ENCODE measurements around the gene SPTLC1. TPM values are rescaled to one million over a fixed set of nuclear protein-coding genes. Genes with fewer than 3 reads are reported as not detected.

The SPTLC1 gene
- total and polyA plus RNA-seq, 4 donors, result 20.8 to 137 (median 58.6) TPM

- WGBS, 2 donors, result 97 to 100% methylated on average over 1 of the region's 1 CpG
- Histone ChIP-seq H3K9me3 (ENCODE audit: control insufficient read depth in 4 of 4, insufficient read depth in 3 of 4, low read length in 3 of 4) (no peaks in the 10 kb centered on the region), H3K36me3 (ENCODE audit: control insufficient read depth in 4 of 4, insufficient read depth in 4 of 4, low read length in 4 of 4) (no peaks in the 10 kb centered on the region), H3K4me1 (ENCODE audit: control insufficient read depth in 5 of 5, insufficient read depth in 5 of 5, low read length in 5 of 5) (no peaks in the 10 kb centered on the region), H3K9ac (ENCODE audit: insufficient read depth in 1 of 2, low read length in 2 of 2) (no peak overlapping the region), H3K27me3 (ENCODE audit: control insufficient read depth in 3 of 3, insufficient read depth in 3 of 3, low read length in 2 of 3) (no peaks in the 10 kb centered on the region), H3K4me3 (no peak overlapping the region), H3K27ac (ENCODE audit: low read depth in 1 of 2, low read length in 1 of 2) (no peak overlapping the region)
- TF ChIP-seq CTCF (IDR thresholded peaks at IDR 0.05; ENCODE audit: control extremely low read depth, extremely low read depth), result no peak
- DNase-seq, result no peak
- no peak for ATAC-seq (ENCODE audit: insufficient read depth, low FRiP score)
These were observed 17.3 kb upstream of the SPTLC1 start for GRCh38 chr9:92132501-92132900.

- TF ChIP-seq CTCF (IDR thresholded peaks at IDR 0.05; ENCODE audit: control extremely low read depth, extremely low read depth), result no peak
- Histone ChIP-seq H3K9ac (ENCODE audit: insufficient read depth in 1 of 2, low read length in 2 of 2) (no peak overlapping the region), H3K9me3 (ENCODE audit: control insufficient read depth in 4 of 4, insufficient read depth in 3 of 4, low read length in 3 of 4) (no peaks in the 10 kb centered on the region), H3K4me3 (no peak overlapping the region), H3K27me3 (ENCODE audit: control insufficient read depth in 3 of 3, insufficient read depth in 3 of 3, low read length in 2 of 3) (no peaks in the 10 kb centered on the region), H3K27ac (ENCODE audit: low read depth in 1 of 2, low read length in 1 of 2) (no peak overlapping the region), H3K36me3 (ENCODE audit: control insufficient read depth in 4 of 4, insufficient read depth in 4 of 4, low read length in 4 of 4) (no peaks in the 10 kb centered on the region), H3K4me1 (ENCODE audit: control insufficient read depth in 5 of 5, insufficient read depth in 5 of 5, low read length in 5 of 5) (no peaks in the 10 kb centered on the region)
- no peak for DNase-seq
- ATAC-seq (ENCODE audit: insufficient read depth, low FRiP score), result no peak
- WGBS, 2 donors, result 60 to 73% methylated on average over 8 of the region's 8 CpGs
These were observed 7.6 kb upstream of the SPTLC1 start for GRCh38 chr9:92122800-92123199.

GRCh38 chr9:92122061-92122460, 6.8 kb upstream of the SPTLC1 start:
- H3K27me3 ChIP-seq (ENCODE audit: control insufficient read depth in 3 of 3, insufficient read depth in 3 of 3, low read length in 2 of 3), result no peaks in the 10 kb centered on the region
- H3K4me1 ChIP-seq (ENCODE audit: control insufficient read depth in 5 of 5, insufficient read depth in 5 of 5, low read length in 5 of 5), result no peaks in the 10 kb centered on the region
- H3K9me3 ChIP-seq (ENCODE audit: control insufficient read depth in 4 of 4, insufficient read depth in 3 of 4, low read length in 3 of 4), result no peaks in the 10 kb centered on the region
- no peak for DNase-seq
- H3K4me3 ChIP-seq, result no peak overlapping the region
- H3K27ac ChIP-seq (ENCODE audit: low read depth in 1 of 2, low read length in 1 of 2), result no peak overlapping the region
- H3K36me3 ChIP-seq (ENCODE audit: control insufficient read depth in 4 of 4, insufficient read depth in 4 of 4, low read length in 4 of 4), result no peaks in the 10 kb centered on the region
- WGBS, 2 donors, result 81 to 96% methylated on average over 1 of the region's 1 CpG
- ATAC-seq (ENCODE audit: insufficient read depth, low FRiP score), result no peak
- H3K9ac ChIP-seq (ENCODE audit: insufficient read depth in 1 of 2, low read length in 2 of 2), result no peak overlapping the region
- TF ChIP-seq CTCF (IDR thresholded peaks at IDR 0.05; ENCODE audit: control extremely low read depth, extremely low read depth), result no peak

- no peaks in the 10 kb centered on the region for H3K9me3 ChIP-seq (ENCODE audit: control insufficient read depth in 4 of 4, insufficient read depth in 3 of 4, low read length in 3 of 4)
- 85 to 100% methylated on average over 1 of the region's 1 CpG for WGBS, 2 donors
- ATAC-seq (ENCODE audit: insufficient read depth, low FRiP score) (no peak), DNase-seq (no peak)
- no peak for TF ChIP-seq CTCF (IDR thresholded peaks at IDR 0.05; ENCODE audit: control extremely low read depth, extremely low read depth)
- H3K27ac ChIP-seq (ENCODE audit: low read depth in 1 of 2, low read length in 1 of 2), result no peak overlapping the region
- H3K4me1 ChIP-seq (ENCODE audit: control insufficient read depth in 5 of 5, insufficient read depth in 5 of 5, low read length in 5 of 5), result no peaks in the 10 kb centered on the region
- H3K27me3 ChIP-seq (ENCODE audit: control insufficient read depth in 3 of 3, insufficient read depth in 3 of 3, low read length in 2 of 3), result no peaks in the 10 kb centered on the region
- no peaks in the 10 kb centered on the region for H3K36me3 ChIP-seq (ENCODE audit: control insufficient read depth in 4 of 4, insufficient read depth in 4 of 4, low read length in 4 of 4)
- no peak overlapping the region for H3K9ac ChIP-seq (ENCODE audit: insufficient read depth in 1 of 2, low read length in 2 of 2)
- no peak overlapping the region for H3K4me3 ChIP-seq
These were observed 6.1 kb upstream of the SPTLC1 start for GRCh38 chr9:92121265-92121664.
